Stimulated activated CD8-positive, alpha-beta memory T cell treated with anti-CD3 and anti-CD28 coated beads, Interleukin-4, amount 100 ng/mL, for 24 hours (primary cell): ENCODE measurements around the gene KRTAP19-2.
"Not testable (repeated sequence)": the region's sequence is repeated elsewhere in the genome, so short reads cannot be mapped to it uniquely, and the experiment has no call there.

Source experiments
- DNase-seq: peaks from one replicate; pipeline ENCODE4 v3.0.0-alpha.2; 2020; ENCODE audit warnings: low read depth

KRTAP19-2 gene

GRCh38 chr21:30487336-30487735, at the start of gene KRTAP19-2:
Gene KRTAP19-2, minus strand, starts transcription at chr21:30487436. Its CDS starts 88 bp downstream, at chr21:30487348.
- DNase-seq = no peak

GRCh38 chr21:30518876-30519275, 31.6 kb upstream of the KRTAP19-2 start:
- DNase-seq = no peak

- DNase-seq = no peak
Measured at GRCh38 chr21:30515681-30516080, 28.4 kb upstream of the KRTAP19-2 start.

- DNase-seq = not testable (repeated sequence)
Measured at GRCh38 chr21:30505621-30506205, 18.5 kb upstream of the KRTAP19-2 start.

- DNase-seq = no peak
Measured at GRCh38 chr21:30502041-30502440, 14.8 kb upstream of the KRTAP19-2 start, which contains the start of gene KRTAP19-5. Gene KRTAP19-5, minus strand, starts transcription at chr21:30502141. Its CDS starts 51 bp downstream, at chr21:30502090.

GRCh38 chr21:30497065-30497464, 9.8 kb upstream of the KRTAP19-2 start, which contains the start of gene KRTAP19-4:
Gene KRTAP19-4, minus strand, starts transcription at chr21:30497165. Its CDS starts 55 bp downstream, at chr21:30497110.
- DNase-seq = no peak

- DNase-seq = no peak
Measured at GRCh38 chr21:30491963-30492428, 4.8 kb upstream of the KRTAP19-2 start, which contains the start of gene KRTAP19-3. Gene KRTAP19-3, minus strand, starts transcription at chr21:30492013. Its CDS starts 56 bp downstream, at chr21:30491957.

- DNase-seq = no peak
Measured at GRCh38 chr21:30486180-30486579, 1.1 kb downstream of the KRTAP19-2 start.

GRCh38 chr21:30482130-30482529, 5.1 kb downstream of the KRTAP19-2 start:
- no peak for DNase-seq

- no peak for DNase-seq
Measured at GRCh38 chr21:30480145-30480544, 7.1 kb downstream of the KRTAP19-2 start, which contains the start of gene KRTAP19-1. Gene KRTAP19-1, minus strand, starts transcription at chr21:30480367. Its CDS starts 50 bp downstream, at chr21:30480317.

GRCh38 chr21:30479259-30479658, 8.0 kb downstream of the KRTAP19-2 start:
- DNase-seq = no peak

- no peak for DNase-seq
Measured at GRCh38 chr21:30478004-30478403, 9.2 kb downstream of the KRTAP19-2 start.

GRCh38 chr21:30468900-30469714, 18.1 kb downstream of the KRTAP19-2 start:
- DNase-seq = no peak

- no peak for DNase-seq
Measured at GRCh38 chr21:30463713-30464112, 23.5 kb downstream of the KRTAP19-2 start.

- no peak for DNase-seq
Measured at GRCh38 chr21:30448514-30448913, 38.7 kb downstream of the KRTAP19-2 start.

GRCh38 chr21:30447056-30447455, 40.2 kb downstream of the KRTAP19-2 start:
- no peak for DNase-seq

GRCh38 chr21:30444204-30444603, 43.0 kb downstream of the KRTAP19-2 start:
- no peak for DNase-seq

GRCh38 chr21:30443226-30443625, 44.0 kb downstream of the KRTAP19-2 start:
- no peak for DNase-seq

GRCh38 chr21:30439975-30440374, 47.3 kb downstream of the KRTAP19-2 start, which contains the start of gene KRTAP15-1:
Gene KRTAP15-1, plus strand, starts transcription at chr21:30440275. Its CDS starts 53 bp downstream, at chr21:30440328.
- DNase-seq = no peak
